HCT116 (cell line): Measurements from ENCODE around the gene SUPT4H1. TPM values are rescaled to one million over a fixed set of nuclear protein-coding genes. Genes with fewer than 3 reads are reported as not detected.

ENCODE experiments used
- ATAC-seq: fragments of 200-7000 bp; cut with Tn5 transposase; 2 replicates; pipeline ENCODE4 v1.9.1; 2020; ENCODE audit warnings: mild to moderate bottlenecking, moderate library complexity
- BruUV-seq: library from RNA; stranded (reverse); fragments of 400-500 nt; replicated peaks from 2 replicates; lab custom pipeline; 2021; lab: Mats Ljungman, UMichigan
- CTCF ChIA-PET: fragments of 300-600 bp; sonication (Branson Sonifier 250); formaldehyde crosslinking; loops from one replicate; lab custom pipeline; 2021; ENCODE audit warnings: antibody characterized with exemption; lab: Charles Lee
- POLR2A ChIA-PET: fragments of 300-600, 350-600 bp; sonication (Branson Sonifier 250); formaldehyde crosslinking; loops from one replicate; lab custom pipeline; 2021; ENCODE audit warnings: antibody characterized with exemption; lab: Charles Lee
- RAD21 ChIA-PET, 2 experiments: fragments of 300-600 bp; sonication (Branson Sonifier 250); formaldehyde crosslinking; loops; one replicate each; lab custom pipeline; 2023; ENCODE audit warnings: low total read pairs in 2 of 2; ENCODE audit not compliant: uncharacterized antibody in 2 of 2, unreplicated experiment in 2 of 2, low non-redundant PET in 1 of 2; lab: Charles Lee
- DNase-seq: peaks from one replicate; pipeline ENCODE4 v3.0.0-alpha.2; 2010; ENCODE audit warnings: low read depth, low spot score
- H2AFZ ChIP-seq: fragments of 200-600 bp; shearing (Covaris generic), sonication (generic); 2 replicates; pipeline ENCODE4 v1.6.1; 2017; ENCODE audit warnings: low read depth, mixed run types, mixed read lengths, antibody characterized with exemption, low read length; ENCODE audit not compliant: poor library complexity, severe bottlenecking
- H3K27ac ChIP-seq: 2 replicates; pipeline ENCODE4 v1.5.1; 2012; ENCODE audit warnings: low read depth, low read length
- H3K27me3 ChIP-seq: fragments of 200-600 bp; sonication (generic); 2 replicates; pipeline ENCODE4 v1.6.1; 2016; ENCODE audit warnings: mixed run types, low read length, mixed read lengths; ENCODE audit not compliant: insufficient read depth
- H3K36me3 ChIP-seq, 2 experiments: fragments of 200-500 bp in 1 of 2; fragments of 200-600 bp in 1 of 2; sonication (Bioruptor generic) in 1 of 2; sonication (generic) in 1 of 2; 2 replicates each; pipeline versions ENCODE4 v1.5.1 to v1.6.1; 2014 to 2016; ENCODE audit warnings: low read length in 2 of 2, inconsistent platforms in 1 of 2, mixed read lengths in 1 of 2, mixed run types in 1 of 2; ENCODE audit not compliant: insufficient read depth in 2 of 2, control insufficient read depth in 1 of 2
- H3K4me1 ChIP-seq, 2 experiments: fragments of 200-600 bp in 1 of 2; sonication (generic) in 1 of 2; 2 replicates each; pipeline versions ENCODE4 v1.5.1 to v1.6.1; 2012 to 2017; ENCODE audit warnings: low read length in 2 of 2, inconsistent platforms in 1 of 2, mild to moderate bottlenecking in 1 of 2, mixed read lengths in 1 of 2, mixed run types in 1 of 2, moderate library complexity in 1 of 2; ENCODE audit not compliant: insufficient read depth in 2 of 2, control insufficient read depth in 1 of 2
- H3K4me2 ChIP-seq: fragments of 200-600 bp; sonication (generic); 2 replicates; pipeline ENCODE4 v1.6.1; 2017; ENCODE audit warnings: mixed run types, low read length, mixed read lengths
- H3K4me3 ChIP-seq, 2 experiments: fragments of 200-600 bp in 1 of 2; sonication (generic) in 1 of 2; replicated peaks in 1 of 2; 2 replicates each; pipeline ENCODE4 v1.5.1; 2011 to 2016; ENCODE audit warnings: low read length in 2 of 2, control low read depth in 1 of 2, low read depth in 1 of 2, mild to moderate bottlenecking in 1 of 2, mixed read lengths in 1 of 2, mixed run types in 1 of 2
- H3K79me2 ChIP-seq: fragments of 200-600 bp; sonication (generic); 2 replicates; pipeline ENCODE4 v1.6.1; 2017; ENCODE audit warnings: mild to moderate bottlenecking, mixed run types, low read length, moderate library complexity, mixed read lengths; ENCODE audit not compliant: insufficient read depth
- H3K9ac ChIP-seq: fragments of 200-600 bp; sonication (generic); 2 replicates; pipeline ENCODE4 v1.6.1; 2016; ENCODE audit warnings: low read length, mixed read lengths
- H3K9me2 ChIP-seq: fragments of 200-600 bp; sonication (generic), shearing (Covaris generic); 2 replicates; pipeline ENCODE4 v1.6.1; 2017; ENCODE audit warnings: mixed run types, mild to moderate bottlenecking, moderate library complexity; ENCODE audit not compliant: insufficient read depth
- H3K9me3 ChIP-seq, 2 experiments: fragments of 200-500 bp in 1 of 2; fragments of 200-600 bp in 1 of 2; sonication (Bioruptor generic) in 1 of 2; sonication (generic) in 1 of 2; 2 replicates each; pipeline ENCODE4 v1.6.1; 2014 to 2017; ENCODE audit warnings: low read length in 2 of 2, mixed read lengths in 2 of 2, inconsistent platforms in 1 of 2, low read depth in 1 of 2, mild to moderate bottlenecking in 1 of 2, mixed run types in 1 of 2, moderate library complexity in 1 of 2; ENCODE audit not compliant: control insufficient read depth in 1 of 2, insufficient read depth in 1 of 2
- H4K20me1 ChIP-seq: fragments of 200-600 bp; sonication (generic), shearing (Covaris generic); 2 replicates; pipeline ENCODE4 v1.6.1; 2017; ENCODE audit warnings: mixed run types, mild to moderate bottlenecking, moderate library complexity; ENCODE audit not compliant: insufficient read depth
- ATF3 ChIP-seq: IDR thresholded peaks from 2 replicates; pipeline ENCODE4 v1.6.1; 2012
- CBX3 ChIP-seq: IDR thresholded peaks from 2 replicates; pipeline ENCODE4 v1.6.1; 2012; ENCODE audit warnings: low read depth
- CTCF ChIP-seq, 3 experiments: fragments of 200-600 bp in 1 of 3; sonication (generic) in 1 of 3; IDR thresholded peaks in 2 of 3; conservative IDR thresholded peaks in 1 of 3; 2 replicates each; pipeline ENCODE4 v1.5.1; 2012 to 2017; ENCODE audit warnings: low read depth in 2 of 3, low read length in 2 of 3, antibody characterized with exemption in 1 of 3, borderline replicate concordance in 1 of 3, control low read depth in 1 of 3, mild to moderate bottlenecking in 1 of 3, mixed read lengths in 1 of 3, mixed run types in 1 of 3, moderate library complexity in 1 of 3; ENCODE audit not compliant: insufficient read depth in 1 of 3
- EGR1 ChIP-seq: IDR thresholded peaks from 2 replicates; pipeline ENCODE4 v1.6.1; 2012; ENCODE audit warnings: low read depth
- ELF1 ChIP-seq: IDR thresholded peaks from 2 replicates; pipeline ENCODE4 v1.6.1; 2012; ENCODE audit warnings: low read depth, borderline replicate concordance
- EZH2 ChIP-seq: fragments of 200-600 bp; sonication (generic); IDR thresholded peaks from 2 replicates; pipeline ENCODE4 v1.6.1; 2017; ENCODE audit warnings: antibody characterized with exemption, mixed run types
- FOSL1 ChIP-seq: IDR thresholded peaks from 2 replicates; pipeline ENCODE4 v1.6.1; 2012; ENCODE audit warnings: low read depth
- JUND ChIP-seq: IDR thresholded peaks from 2 replicates; pipeline ENCODE4 v1.6.1; 2012
- POLR2A ChIP-seq: IDR thresholded peaks from 2 replicates; pipeline ENCODE4 v1.7.0; 2011; ENCODE audit warnings: borderline replicate concordance; ENCODE audit not compliant: insufficient read depth, insufficient read length; ENCODE audit errors: extremely low read depth
- POLR2AphosphoS5 ChIP-seq: IDR thresholded peaks from 2 replicates; pipeline ENCODE4 v1.6.1; 2011; ENCODE audit warnings: mild to moderate bottlenecking, low read depth, low read length, moderate library complexity
- SRF ChIP-seq: IDR thresholded peaks from 2 replicates; pipeline ENCODE4 v1.6.1; 2012; ENCODE audit warnings: low read depth
- TCF7L2 ChIP-seq: IDR thresholded peaks from 2 replicates; pipeline ENCODE4 v1.7.0; 2011; ENCODE audit warnings: borderline replicate concordance, inconsistent platforms; ENCODE audit not compliant: insufficient read depth, insufficient read length; ENCODE audit errors: extremely low read depth
- YY1 ChIP-seq: IDR thresholded peaks from 2 replicates; pipeline ENCODE4 v1.6.1; 2011; ENCODE audit warnings: low read length, low read depth, moderate library complexity, mild to moderate bottlenecking; ENCODE audit not compliant: insufficient replicate concordance; ENCODE audit errors: extremely low read depth
- ZBTB33 ChIP-seq: IDR thresholded peaks from 2 replicates; pipeline ENCODE4 v1.6.1; 2011; ENCODE audit warnings: mild to moderate bottlenecking, low read length, moderate library complexity; ENCODE audit not compliant: insufficient replicate concordance; ENCODE audit errors: extremely low read depth
- ZFX ChIP-seq: fragments of 450-650 bp; IDR thresholded peaks from 2 replicates; pipeline ENCODE4 v1.6.1; 2017
- intact Hi-C: fragments of 100-400 bp; cut with micrococcal nuclease; formaldehyde crosslinking; loops from 2 replicates; pipeline ENCODE4 v1.10.0; 2022
- total RNA-seq: library from RNA; stranded (reverse); gene quantifications from one replicate; pipeline ENCODE4 v1.2.1, GENCODE V29; 2021; ENCODE audit not compliant: unreplicated experiment
- TF ChIP-seq, protein P1 (sequence below): IDR thresholded peaks from 2 replicates; pipeline ENCODE4 v1.6.1; 2012; ENCODE audit warnings: low read depth
- TF ChIP-seq, protein P2 (sequence below): IDR thresholded peaks from 2 replicates; pipeline ENCODE4 v1.6.1; 2012

The SUPT4H1 gene
- total RNA-seq, 1 experiment from 2014 or later: 118 TPM

GRCh38 chr17:58340405-58340876, 11.6 kb downstream of the SUPT4H1 start:
- DNase-seq (no peak), ATAC-seq (no peak)
- Histone ChIP-seq H3K79me2 (no peaks in the 10 kb centered on the region), H3K4me2 (no peak overlapping the region), H3K9me2 (no peaks in the 10 kb centered on the region), H3K9ac (no peak overlapping the region), H3K36me3 (peaks cover 13 to 16% of the 10 kb centered on the region in 2 experiments), H2AFZ (no peak overlapping the region), H4K20me1 (no peaks in the 10 kb centered on the region), H3K27me3 (no peaks in the 10 kb centered on the region), H3K4me1 (peaks cover 17 to 42% of the 10 kb centered on the region in 2 experiments), H3K27ac (no peak overlapping the region), H3K9me3 (no peaks in the 10 kb centered on the region), H3K4me3 (no peak overlapping the region)
- TF ChIP-seq YY1 (no peak), FOSL1 (no peak), CTCF (IDR thresholded peaks at IDR 0.05 in 2 of 3, conservative IDR thresholded peaks at IDR 0.05 in 1 of 3; ENCODE audit: borderline replicate concordance in 1 of 3, insufficient read depth in 1 of 3, low read depth in 2 of 3, low read length in 2 of 3) (no peak), JUND (no peak), CBX3 (no peak), ZFX (no peak), SRF (no peak), EGR1 (no peak), ELF1 (no peak), TCF7L2 (no peak), POLR2AphosphoS5 (no peak), EZH2 (no peak), ZBTB33 (no peak), POLR2A (no peak), ATF3 (no peak)
- TF ChIP-seq, protein P1, sequence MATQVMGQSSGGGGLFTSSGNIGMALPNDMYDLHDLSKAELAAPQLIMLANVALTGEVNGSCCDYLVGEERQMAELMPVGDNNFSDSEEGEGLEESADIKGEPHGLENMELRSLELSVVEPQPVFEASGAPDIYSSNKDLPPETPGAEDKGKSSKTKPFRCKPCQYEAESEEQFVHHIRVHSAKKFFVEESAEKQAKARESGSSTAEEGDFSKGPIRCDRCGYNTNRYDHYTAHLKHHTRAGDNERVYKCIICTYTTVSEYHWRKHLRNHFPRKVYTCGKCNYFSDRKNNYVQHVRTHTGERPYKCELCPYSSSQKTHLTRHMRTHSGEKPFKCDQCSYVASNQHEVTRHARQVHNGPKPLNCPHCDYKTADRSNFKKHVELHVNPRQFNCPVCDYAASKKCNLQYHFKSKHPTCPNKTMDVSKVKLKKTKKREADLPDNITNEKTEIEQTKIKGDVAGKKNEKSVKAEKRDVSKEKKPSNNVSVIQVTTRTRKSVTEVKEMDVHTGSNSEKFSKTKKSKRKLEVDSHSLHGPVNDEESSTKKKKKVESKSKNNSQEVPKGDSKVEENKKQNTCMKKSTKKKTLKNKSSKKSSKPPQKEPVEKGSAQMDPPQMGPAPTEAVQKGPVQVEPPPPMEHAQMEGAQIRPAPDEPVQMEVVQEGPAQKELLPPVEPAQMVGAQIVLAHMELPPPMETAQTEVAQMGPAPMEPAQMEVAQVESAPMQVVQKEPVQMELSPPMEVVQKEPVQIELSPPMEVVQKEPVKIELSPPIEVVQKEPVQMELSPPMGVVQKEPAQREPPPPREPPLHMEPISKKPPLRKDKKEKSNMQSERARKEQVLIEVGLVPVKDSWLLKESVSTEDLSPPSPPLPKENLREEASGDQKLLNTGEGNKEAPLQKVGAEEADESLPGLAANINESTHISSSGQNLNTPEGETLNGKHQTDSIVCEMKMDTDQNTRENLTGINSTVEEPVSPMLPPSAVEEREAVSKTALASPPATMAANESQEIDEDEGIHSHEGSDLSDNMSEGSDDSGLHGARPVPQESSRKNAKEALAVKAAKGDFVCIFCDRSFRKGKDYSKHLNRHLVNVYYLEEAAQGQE: no peak
- TF ChIP-seq, protein P2, sequence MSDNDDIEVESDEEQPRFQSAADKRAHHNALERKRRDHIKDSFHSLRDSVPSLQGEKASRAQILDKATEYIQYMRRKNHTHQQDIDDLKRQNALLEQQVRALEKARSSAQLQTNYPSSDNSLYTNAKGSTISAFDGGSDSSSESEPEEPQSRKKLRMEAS: no peak
- ChIA-PET RAD21 (no interaction called here), CTCF (interaction anchor here (1.6 kb wide), 1 partner anchor 23 kb away, joined by 3 read pairs; no protein-coding TSS in a partner anchor), POLR2A (interaction anchor here (0.6 kb wide), 2 partner anchors 77 to 291 kb away, joined by 3 read pairs; no protein-coding TSS in a partner anchor)
- BruUV-seq: no TSS peak
- intact Hi-C loops: no loop called here
